ENCODE results near the gene GALM.

DNA sequence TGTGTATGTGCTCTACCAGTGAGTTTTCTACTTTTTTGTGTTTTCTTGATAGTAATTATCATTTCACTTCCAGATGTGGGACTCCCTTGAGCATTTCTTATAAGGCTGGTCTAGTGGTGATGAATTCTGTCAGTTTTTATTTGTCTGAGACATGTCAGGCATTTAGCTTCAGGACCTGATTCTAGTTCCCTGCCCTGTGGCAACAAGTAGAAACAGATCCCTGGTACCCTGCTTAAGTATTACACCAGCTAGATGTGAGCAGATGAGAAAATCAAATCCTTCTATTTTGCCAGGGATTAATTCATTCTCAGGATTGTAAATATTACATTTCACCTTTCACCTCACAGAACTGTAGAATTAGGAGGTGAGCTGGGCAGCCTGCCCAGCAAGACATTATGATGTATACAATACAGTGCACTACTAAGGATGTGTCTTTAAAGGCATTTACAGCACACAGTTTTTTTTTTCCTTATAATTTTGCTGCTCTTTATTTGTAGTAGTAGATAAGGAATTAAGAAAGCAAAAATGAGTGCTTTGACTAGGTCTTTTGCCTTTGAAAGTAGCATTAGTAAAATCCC, 35.1 kb downstream of the GALM start:
- TF ChIP-seq SMAD5 (IDR thresholded peaks at IDR 0.05; ENCODE audit: low read depth) (no peak), HCFC1 (IDR thresholded peaks at IDR 0.05; ENCODE audit: low read length) (no peak), MTA3 (IDR thresholded peaks at IDR 0.05; ENCODE audit: borderline replicate concordance, low read length) (no peak), SMC3 (IDR thresholded peaks at IDR 0.05; ENCODE audit: borderline replicate concordance, low read length) (no peak), TAF1 (IDR thresholded peaks at IDR 0.05; ENCODE audit: borderline replicate concordance, low read depth, low read length) (no peak), SREBF2 (IDR thresholded peaks at IDR 0.05; ENCODE audit: low read length) (no peak), SIX5 (IDR thresholded peaks at IDR 0.05; ENCODE audit: low read depth, low read length, severe bottlenecking) (no peak), CREB1 (IDR thresholded peaks at IDR 0.05; ENCODE audit: low read depth) (no peak), POLR2A (IDR thresholded peaks at IDR 0.05; ENCODE audit: low read depth, low read length) (no peak), CREM (IDR thresholded peaks at IDR 0.05; ENCODE audit: low read depth) (no peak)
- TF ChIP-seq, protein P1, sequence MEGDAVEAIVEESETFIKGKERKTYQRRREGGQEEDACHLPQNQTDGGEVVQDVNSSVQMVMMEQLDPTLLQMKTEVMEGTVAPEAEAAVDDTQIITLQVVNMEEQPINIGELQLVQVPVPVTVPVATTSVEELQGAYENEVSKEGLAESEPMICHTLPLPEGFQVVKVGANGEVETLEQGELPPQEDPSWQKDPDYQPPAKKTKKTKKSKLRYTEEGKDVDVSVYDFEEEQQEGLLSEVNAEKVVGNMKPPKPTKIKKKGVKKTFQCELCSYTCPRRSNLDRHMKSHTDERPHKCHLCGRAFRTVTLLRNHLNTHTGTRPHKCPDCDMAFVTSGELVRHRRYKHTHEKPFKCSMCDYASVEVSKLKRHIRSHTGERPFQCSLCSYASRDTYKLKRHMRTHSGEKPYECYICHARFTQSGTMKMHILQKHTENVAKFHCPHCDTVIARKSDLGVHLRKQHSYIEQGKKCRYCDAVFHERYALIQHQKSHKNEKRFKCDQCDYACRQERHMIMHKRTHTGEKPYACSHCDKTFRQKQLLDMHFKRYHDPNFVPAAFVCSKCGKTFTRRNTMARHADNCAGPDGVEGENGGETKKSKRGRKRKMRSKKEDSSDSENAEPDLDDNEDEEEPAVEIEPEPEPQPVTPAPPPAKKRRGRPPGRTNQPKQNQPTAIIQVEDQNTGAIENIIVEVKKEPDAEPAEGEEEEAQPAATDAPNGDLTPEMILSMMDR (IDR thresholded peaks at IDR 0.05 in 2 of 3, conservative IDR thresholded peaks at IDR 0.05 in 1 of 3; ENCODE audit: control insufficient read depth in 2 of 3, extremely low read depth in 1 of 3, insufficient read depth in 1 of 3, low read depth in 3 of 3, low read length in 3 of 3): no peak
- TF ChIP-seq, protein P2, sequence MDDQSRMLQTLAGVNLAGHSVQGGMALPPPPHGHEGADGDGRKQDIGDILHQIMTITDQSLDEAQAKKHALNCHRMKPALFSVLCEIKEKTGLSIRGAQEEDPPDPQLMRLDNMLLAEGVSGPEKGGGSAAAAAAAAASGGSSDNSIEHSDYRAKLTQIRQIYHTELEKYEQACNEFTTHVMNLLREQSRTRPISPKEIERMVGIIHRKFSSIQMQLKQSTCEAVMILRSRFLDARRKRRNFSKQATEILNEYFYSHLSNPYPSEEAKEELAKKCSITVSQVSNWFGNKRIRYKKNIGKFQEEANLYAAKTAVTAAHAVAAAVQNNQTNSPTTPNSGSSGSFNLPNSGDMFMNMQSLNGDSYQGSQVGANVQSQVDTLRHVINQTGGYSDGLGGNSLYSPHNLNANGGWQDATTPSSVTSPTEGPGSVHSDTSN (IDR thresholded peaks at IDR 0.05; ENCODE audit: insufficient replicate concordance, low read depth, low read length): no peak
- TF ChIP-seq, protein P3, sequence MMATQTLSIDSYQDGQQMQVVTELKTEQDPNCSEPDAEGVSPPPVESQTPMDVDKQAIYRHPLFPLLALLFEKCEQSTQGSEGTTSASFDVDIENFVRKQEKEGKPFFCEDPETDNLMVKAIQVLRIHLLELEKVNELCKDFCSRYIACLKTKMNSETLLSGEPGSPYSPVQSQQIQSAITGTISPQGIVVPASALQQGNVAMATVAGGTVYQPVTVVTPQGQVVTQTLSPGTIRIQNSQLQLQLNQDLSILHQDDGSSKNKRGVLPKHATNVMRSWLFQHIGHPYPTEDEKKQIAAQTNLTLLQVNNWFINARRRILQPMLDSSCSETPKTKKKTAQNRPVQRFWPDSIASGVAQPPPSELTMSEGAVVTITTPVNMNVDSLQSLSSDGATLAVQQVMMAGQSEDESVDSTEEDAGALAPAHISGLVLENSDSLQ (IDR thresholded peaks at IDR 0.05): no peak
- TF ChIP-seq, protein P4, sequence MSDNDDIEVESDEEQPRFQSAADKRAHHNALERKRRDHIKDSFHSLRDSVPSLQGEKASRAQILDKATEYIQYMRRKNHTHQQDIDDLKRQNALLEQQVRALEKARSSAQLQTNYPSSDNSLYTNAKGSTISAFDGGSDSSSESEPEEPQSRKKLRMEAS (IDR thresholded peaks at IDR 0.05; ENCODE audit: low read depth, low read length): no peak
